SK-N-SH (cell line): ENCODE results near the gene SGCA. TPM values are rescaled to one million over a fixed set of nuclear protein-coding genes. Genes with fewer than 3 reads are reported as not detected.

ENCODE experiments used
- CTCF ChIA-PET: fragments of 300-600, 350-600 bp; formaldehyde crosslinking; extraction: SDS; loops from one replicate; lab custom pipeline; 2021; lab: Yijun Ruan, JAX
- POLR2A ChIA-PET: fragments of 350-600 bp; sonication (Branson Sonifier 250); formaldehyde crosslinking; extraction: SDS; loops from one replicate; lab custom pipeline; 2020; ENCODE audit warnings: antibody characterized with exemption, inconsistent platforms; lab: Yijun Ruan, JAX
- DNase-seq: peaks from one replicate; pipeline ENCODE4 v3.0.0; 2012
- H2AFZ ChIP-seq: fragments of 200-600 bp; sonication (generic); 2 replicates; pipeline ENCODE4 v1.8.1; 2016; ENCODE audit warnings: antibody characterized with exemption, mild to moderate bottlenecking, low read depth
- H3F3A ChIP-seq: fragments of 200-600 bp; sonication (generic); replicated peaks from 2 replicates; pipeline ENCODE3; 2016; ENCODE audit warnings: antibody characterized with exemption, mild to moderate bottlenecking; ENCODE audit not compliant: insufficient read depth
- H3K27ac ChIP-seq, 2 experiments: fragments of 200-500 bp in 1 of 2; fragments of 200-600 bp in 1 of 2; sonication (Bioruptor generic) in 1 of 2; sonication (generic), shearing (Covaris generic) in 1 of 2; 2 replicates each; pipeline versions ENCODE4 v1.5.1 to v1.6.1; 2014 to 2016; ENCODE audit warnings: low read depth in 2 of 2, inconsistent platforms in 1 of 2, low read length in 1 of 2, mild to moderate bottlenecking in 1 of 2, mixed read lengths in 1 of 2
- H3K27me3 ChIP-seq: fragments of 200-600 bp; sonication (generic), shearing (Covaris generic); 2 replicates; pipeline ENCODE4 v1.6.1; 2016; ENCODE audit warnings: mixed run types; ENCODE audit not compliant: insufficient read depth
- H3K36me3 ChIP-seq, 2 experiments: fragments of 200-500 bp in 1 of 2; fragments of 200-600 bp in 1 of 2; sonication (Bioruptor generic) in 1 of 2; sonication (generic) in 1 of 2; replicated peaks in 1 of 2; 2 replicates each; pipeline versions ENCODE3 to v1.5.1; 2014 to 2016; ENCODE audit warnings: low read length in 1 of 2, mild to moderate bottlenecking in 1 of 2; ENCODE audit not compliant: insufficient read depth in 2 of 2, control insufficient read depth in 1 of 2
- H3K4me1 ChIP-seq, 2 experiments: fragments of 200-500 bp in 1 of 2; fragments of 200-600 bp in 1 of 2; sonication (Bioruptor generic) in 1 of 2; sonication (generic), shearing (Covaris generic) in 1 of 2; 2 replicates each; pipeline versions ENCODE4 v1.5.1 to v1.6.1; 2014 to 2016; ENCODE audit warnings: low read depth in 1 of 2, low read length in 1 of 2, mixed run types in 1 of 2; ENCODE audit not compliant: insufficient read depth in 2 of 2, control insufficient read depth in 1 of 2
- H3K4me2 ChIP-seq: fragments of 200-600 bp; sonication (generic), shearing (Covaris generic); 2 replicates; pipeline ENCODE4 v1.6.1; 2017; ENCODE audit warnings: mixed run types
- H3K4me3 ChIP-seq, 2 experiments: fragments of 200-500 bp in 1 of 2; fragments of 200-600 bp in 1 of 2; sonication (Bioruptor generic) in 1 of 2; sonication (generic), shearing (Covaris generic) in 1 of 2; 2 replicates each; pipeline versions ENCODE4 v1.5.1 to v1.8.1; 2014 to 2016; ENCODE audit warnings: low read depth in 2 of 2, inconsistent platforms in 1 of 2, low read length in 1 of 2, mild to moderate bottlenecking in 1 of 2, mixed read lengths in 1 of 2, moderate library complexity in 1 of 2
- H3K79me2 ChIP-seq: fragments of 200-600 bp; sonication (generic); 2 replicates; pipeline ENCODE4 v1.8.1; 2017; ENCODE audit warnings: mild to moderate bottlenecking; ENCODE audit not compliant: insufficient read depth
- H3K9ac ChIP-seq: fragments of 200-600 bp; sonication (generic); 2 replicates; pipeline ENCODE4 v1.6.1; 2017; ENCODE audit warnings: mixed run types
- H3K9me2 ChIP-seq: fragments of 200-600 bp; sonication (generic); 2 replicates; pipeline ENCODE4 v1.6.1; 2017; ENCODE audit warnings: mixed run types
- H3K9me3 ChIP-seq: fragments of 200-600 bp; sonication (generic); 2 replicates; pipeline ENCODE4 v1.6.1; 2017; ENCODE audit warnings: mixed run types, mild to moderate bottlenecking, moderate library complexity
- H4K20me1 ChIP-seq: fragments of 200-600 bp; sonication (generic); 2 replicates; pipeline ENCODE4 v1.6.1; 2017; ENCODE audit warnings: mild to moderate bottlenecking, mixed run types; ENCODE audit not compliant: insufficient read depth
- EP300 ChIP-seq, 2 experiments: IDR thresholded peaks; 2 replicates each; pipeline versions ENCODE4 v1.4.0 to v1.6.1; 2012; ENCODE audit warnings: borderline replicate concordance in 1 of 2, low read depth in 1 of 2, low read length in 1 of 2
- EZH2phosphoT487 ChIP-seq: fragments of 200-600 bp; sonication (generic); IDR thresholded peaks from 2 replicates; pipeline ENCODE4 v1.6.1; 2017; ENCODE audit warnings: low read depth, mixed run types, mild to moderate bottlenecking, antibody characterized with exemption, moderate library complexity, borderline replicate concordance
- GABPA ChIP-seq: IDR thresholded peaks from 2 replicates; pipeline ENCODE4 v1.4.0; 2012; ENCODE audit warnings: low read depth, mild to moderate bottlenecking
- MXI1 ChIP-seq: IDR thresholded peaks from 2 replicates; pipeline ENCODE4 v1.6.1; 2012; ENCODE audit warnings: mild to moderate bottlenecking, low read depth, low read length, improper control_type of control experiment
- YY1 ChIP-seq: IDR thresholded peaks from 2 replicates; pipeline ENCODE4 v1.4.0; 2012; ENCODE audit warnings: low read depth, mild to moderate bottlenecking
- ZBTB33 ChIP-seq: IDR thresholded peaks from 2 replicates; pipeline ENCODE4 v1.4.0; 2012; ENCODE audit warnings: low read depth, borderline replicate concordance
- WGBS: methylation state at CpG from one replicate; pipeline ENCODE4 v1.1.6; 2017; ENCODE audit warnings: low lambda C conversion rate; 5-methylcytosine and 5-hydroxymethylcytosine counted together
- polyA plus RNA-seq, 3 experiments: library from polyadenylated mRNA; depleted of rRNA; stranded (reverse); fragments of >200 nt; gene quantifications; 2 replicates each; pipeline ENCODE4 v1.2.3, GENCODE V29; 2012
- TF ChIP-seq, protein P1 (sequence below): fragments of 150-350 bp; IDR thresholded peaks from 2 replicates; pipeline ENCODE4 v1.6.1; 2017; ENCODE audit warnings: antibody characterized with exemption, low read length, low read depth, borderline replicate concordance
- TF ChIP-seq, protein P2 (sequence below): IDR thresholded peaks from 2 replicates; pipeline ENCODE4 v1.4.0; 2012; ENCODE audit warnings: low read depth

Gene SGCA
- polyA plus RNA-seq, 1 of the 3 experiments (the other 2 are of a cell fraction), result not detected

DNA sequence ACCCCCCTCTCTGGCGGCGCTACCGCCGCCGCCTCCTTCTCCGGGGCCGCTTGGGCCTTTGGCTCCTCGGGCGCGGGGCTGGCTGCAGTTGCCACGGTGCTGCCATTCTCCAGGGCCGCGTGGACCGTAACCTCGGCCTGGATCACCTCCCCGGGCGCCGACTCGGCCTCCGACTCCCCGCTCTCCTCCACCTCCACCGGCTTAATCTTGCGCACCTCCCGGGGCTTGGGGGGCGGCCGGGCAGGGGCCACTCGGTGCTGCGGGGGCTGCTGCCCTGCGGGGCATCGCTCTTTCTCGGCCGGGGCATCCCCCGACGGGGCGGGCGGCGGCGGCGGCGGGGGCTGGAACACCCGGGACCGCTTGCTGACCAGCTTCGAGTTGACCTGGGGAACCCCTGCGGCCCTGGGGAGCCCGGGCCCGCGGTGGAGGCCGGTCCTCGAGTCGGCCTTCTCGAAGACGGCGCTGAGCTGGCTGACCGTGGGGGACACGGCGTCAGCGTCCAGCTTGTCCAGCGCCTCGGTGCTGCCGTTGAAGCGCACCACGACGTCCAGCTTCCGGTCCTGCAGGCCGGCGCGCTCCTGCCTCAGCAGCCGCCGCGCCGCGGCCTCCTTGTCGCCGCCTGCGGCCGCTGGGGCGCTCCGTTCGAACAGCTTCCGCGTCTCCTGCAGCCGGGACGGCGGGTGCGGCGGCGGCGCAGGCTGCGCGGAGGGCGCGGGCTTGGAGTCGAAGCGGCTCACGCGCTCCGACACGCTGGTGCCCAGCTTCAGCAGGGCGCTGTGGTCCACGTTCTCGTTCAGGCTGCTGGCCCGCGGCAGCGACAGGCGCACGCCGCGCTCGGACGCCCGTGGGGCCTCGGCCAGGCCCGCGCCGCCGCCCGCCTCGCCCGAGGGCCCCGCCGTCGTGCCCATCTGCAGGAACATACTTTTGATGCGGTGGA, 16.1 kb upstream of the SGCA start:
- Histone ChIP-seq H4K20me1 (peaks cover 46% of the 10 kb centered on the region), H3F3A (peaks cover 19% of the 10 kb centered on the region), H3K9ac (peak overlapping the region; percentile 92), H3K4me2 (peak overlapping the region; percentile 97), H3K36me3 (peaks cover 11 to 12% of the 10 kb centered on the region in 2 experiments), H3K9me3 (no peaks in the 10 kb centered on the region), H3K4me3 (peak overlapping the region; percentile 66 to 81), H3K79me2 (peaks cover 60% of the 10 kb centered on the region), H3K9me2 (no peaks in the 10 kb centered on the region), H3K27me3 (no peaks in the 10 kb centered on the region), H2AFZ (no peak overlapping the region), H3K4me1 (peaks cover 30 to 63% of the 10 kb centered on the region in 2 experiments; a peak in 3 of 4 replicates), H3K27ac (peak overlapping the region; percentile 54 to 86)
- POLR2A ChIA-PET, result interaction anchor here (0.8 to 1.3 kb wide), 6 partner anchors 9 to 28 kb away, joined by 3 to 5 read pairs (median 4); no protein-coding TSS in a partner anchor
- TF ChIP-seq MXI1 (peak; percentile 54), ZBTB33 (no peak), GABPA (peak; percentile 34; the same call in 1 of the 2 replicates), YY1 (no peak), EZH2phosphoT487 (no peak), EP300 (IDR thresholded peaks at IDR 0.05; ENCODE audit: borderline replicate concordance in 1 of 2, low read depth in 1 of 2, low read length in 1 of 2) (0 out of 4 replicates have a peak, but pooled peaks of 1 of the 2 experiments have one; percentile 9)
- TF ChIP-seq, protein P1, sequence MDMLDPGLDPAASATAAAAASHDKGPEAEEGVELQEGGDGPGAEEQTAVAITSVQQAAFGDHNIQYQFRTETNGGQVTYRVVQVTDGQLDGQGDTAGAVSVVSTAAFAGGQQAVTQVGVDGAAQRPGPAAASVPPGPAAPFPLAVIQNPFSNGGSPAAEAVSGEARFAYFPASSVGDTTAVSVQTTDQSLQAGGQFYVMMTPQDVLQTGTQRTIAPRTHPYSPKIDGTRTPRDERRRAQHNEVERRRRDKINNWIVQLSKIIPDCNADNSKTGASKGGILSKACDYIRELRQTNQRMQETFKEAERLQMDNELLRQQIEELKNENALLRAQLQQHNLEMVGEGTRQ, result no peak
- TF ChIP-seq, protein P2, sequence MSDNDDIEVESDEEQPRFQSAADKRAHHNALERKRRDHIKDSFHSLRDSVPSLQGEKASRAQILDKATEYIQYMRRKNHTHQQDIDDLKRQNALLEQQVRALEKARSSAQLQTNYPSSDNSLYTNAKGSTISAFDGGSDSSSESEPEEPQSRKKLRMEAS, result peak; percentile 55; the same call in 1 of the 2 replicates
- WGBS, result 4% methylated on average over 45 of the region's 123 CpGs
- CTCF ChIA-PET, result interaction anchor here (0.7 to 12.8 kb wide), 18 partner anchors 12 to 148 kb away, joined by 3 to 169 read pairs (median 6); partner anchors contain the start of genes COL1A1 and SAMD14
- DNase-seq, result peak; percentile 84
